Central memory CD8-positive, alpha-beta T cell (primary cell): ENCODE data around the gene BRINP3.

ENCODE experiments used
- ATAC-seq: fragments of 150-1000 bp; cut with Tn5 transposase; replicated peaks from 2 replicates; pipeline ENCODE4 v1.10.0; 2022; ENCODE audit warnings: mild to moderate bottlenecking, moderate FRiP score, moderate number of reproducible peaks; ENCODE audit not compliant: poor library complexity, severe bottlenecking; ENCODE audit errors: extremely low read depth
- DNase-seq, 2 donors: peaks; one replicate each; pipeline ENCODE4 v3.0.0; 2021; ENCODE audit warnings: low spot score in 2 of 2
- H3K27ac Mint-ChIP-seq: one replicate; pipeline ENCODE4 v1.8.0; 2022; ENCODE audit warnings: low read depth, mild to moderate bottlenecking, moderate library complexity, mixed read lengths
- H3K27me3 Mint-ChIP-seq: one replicate; pipeline ENCODE4 v1.8.0; 2022; ENCODE audit warnings: mixed read lengths
- H3K36me3 Mint-ChIP-seq: one replicate; pipeline ENCODE4 v1.8.0; 2022; ENCODE audit warnings: mild to moderate bottlenecking, moderate library complexity, mixed read lengths; ENCODE audit not compliant: insufficient read depth
- H3K4me1 Mint-ChIP-seq: one replicate; pipeline ENCODE4 v1.8.0; 2022; ENCODE audit warnings: mixed read lengths
- H3K4me3 Mint-ChIP-seq: one replicate; pipeline ENCODE4 v1.8.0; 2022; ENCODE audit warnings: mild to moderate bottlenecking, moderate library complexity, mixed read lengths
- H3K9me3 Mint-ChIP-seq: one replicate; pipeline ENCODE4 v1.8.0; 2022; ENCODE audit warnings: mixed read lengths

BRINP3 gene

GRCh38 chr1:190116921-190117320, 360.7 kb downstream of the BRINP3 start:
- Mint-ChIP-seq H3K27me3 (no peaks in the 10 kb centered on the region), H3K27ac (no peak overlapping the region), H3K9me3 (peaks cover 10% of the 10 kb centered on the region), H3K4me3 (no peak overlapping the region), H3K4me1 (no peaks in the 10 kb centered on the region), H3K36me3 (no peaks in the 10 kb centered on the region)
- DNase-seq (no peak), ATAC-seq (no peak)

- DNase-seq (no peak), ATAC-seq (no peak)
- H3K36me3 Mint-ChIP-seq: no peaks in the 10 kb centered on the region
- H3K9me3 Mint-ChIP-seq: peaks cover 6% of the 10 kb centered on the region
- no peaks in the 10 kb centered on the region for H3K27me3 Mint-ChIP-seq
- H3K4me3 Mint-ChIP-seq: no peak overlapping the region
- H3K27ac Mint-ChIP-seq: no peak overlapping the region
- H3K4me1 Mint-ChIP-seq: no peaks in the 10 kb centered on the region
Observed at GRCh38 chr1:190104961-190105360, 372.7 kb downstream of the BRINP3 start.

- Mint-ChIP-seq H3K4me3 (no peak overlapping the region), H3K9me3 (peaks cover 12% of the 10 kb centered on the region), H3K27me3 (no peaks in the 10 kb centered on the region), H3K4me1 (no peaks in the 10 kb centered on the region), H3K27ac (no peak overlapping the region), H3K36me3 (no peaks in the 10 kb centered on the region)
- ATAC-seq: no peak
- DNase-seq: no peak
Observed at GRCh38 chr1:190102757-190103326, 374.8 kb downstream of the BRINP3 start.

GRCh38 chr1:190101756-190102155, 375.9 kb downstream of the BRINP3 start:
- Mint-ChIP-seq H3K9me3 (peaks cover 12% of the 10 kb centered on the region), H3K27me3 (no peaks in the 10 kb centered on the region), H3K4me1 (no peaks in the 10 kb centered on the region), H3K27ac (no peak overlapping the region), H3K4me3 (no peak overlapping the region), H3K36me3 (no peaks in the 10 kb centered on the region)
- ATAC-seq: no peak
- no peak for DNase-seq

GRCh38 chr1:190098756-190099155, 378.9 kb downstream of the BRINP3 start:
- Mint-ChIP-seq H3K27me3 (no peaks in the 10 kb centered on the region), H3K4me1 (no peaks in the 10 kb centered on the region), H3K9me3 (peaks cover 17% of the 10 kb centered on the region), H3K36me3 (no peaks in the 10 kb centered on the region), H3K4me3 (no peak overlapping the region), H3K27ac (no peak overlapping the region)
- DNase-seq (no peak), ATAC-seq (no peak)

GRCh38 chr1:190098107-190098506, 379.6 kb downstream of the BRINP3 start:
- H3K36me3 Mint-ChIP-seq: no peaks in the 10 kb centered on the region
- H3K9me3 Mint-ChIP-seq: peaks cover 17% of the 10 kb centered on the region
- no peak overlapping the region for H3K27ac Mint-ChIP-seq
- H3K4me3 Mint-ChIP-seq: no peak overlapping the region
- ATAC-seq: no peak
- no peaks in the 10 kb centered on the region for H3K27me3 Mint-ChIP-seq
- DNase-seq: no peak
- H3K4me1 Mint-ChIP-seq: no peaks in the 10 kb centered on the region

- Mint-ChIP-seq H3K4me3 (no peak overlapping the region), H3K27me3 (no peaks in the 10 kb centered on the region), H3K9me3 (peaks cover 11% of the 10 kb centered on the region), H3K27ac (no peak overlapping the region), H3K4me1 (no peaks in the 10 kb centered on the region), H3K36me3 (no peaks in the 10 kb centered on the region)
- ATAC-seq (no peak), DNase-seq (no peak)
Observed at GRCh38 chr1:190095596-190095995, 382.1 kb downstream of the BRINP3 start.

- ATAC-seq: no peak
- H3K4me1 Mint-ChIP-seq: no peaks in the 10 kb centered on the region
- no peak overlapping the region for H3K27ac Mint-ChIP-seq
- no peaks in the 10 kb centered on the region for H3K27me3 Mint-ChIP-seq
- no peaks in the 10 kb centered on the region for H3K36me3 Mint-ChIP-seq
- H3K4me3 Mint-ChIP-seq: no peak overlapping the region
- no peaks in the 10 kb centered on the region for H3K9me3 Mint-ChIP-seq
- DNase-seq: no peak
Observed at GRCh38 chr1:190084552-190084951, 393.1 kb downstream of the BRINP3 start.

- Mint-ChIP-seq H3K4me1 (no peaks in the 10 kb centered on the region), H3K36me3 (no peaks in the 10 kb centered on the region), H3K4me3 (no peak overlapping the region), H3K27me3 (no peaks in the 10 kb centered on the region), H3K27ac (no peak overlapping the region), H3K9me3 (peaks cover 12% of the 10 kb centered on the region)
- ATAC-seq (no peak), DNase-seq (no peak)
Observed at GRCh38 chr1:190068304-190068703, 409.4 kb downstream of the BRINP3 start.

- ATAC-seq: no peak
Observed at GRCh38 chr1:190067592-190067991, 410.1 kb downstream of the BRINP3 start.

GRCh38 chr1:190066011-190066410, 411.7 kb downstream of the BRINP3 start:
- no peak for DNase-seq
- no peak for ATAC-seq
- no peak overlapping the region for H3K27ac Mint-ChIP-seq
- H3K9me3 Mint-ChIP-seq: peaks cover 18% of the 10 kb centered on the region
- H3K4me3 Mint-ChIP-seq: no peak overlapping the region
- no peaks in the 10 kb centered on the region for H3K4me1 Mint-ChIP-seq
- H3K36me3 Mint-ChIP-seq: no peaks in the 10 kb centered on the region
- H3K27me3 Mint-ChIP-seq: no peaks in the 10 kb centered on the region

More at GRCh38 chr1:190067592-190067991, 410.1 kb downstream of the BRINP3 start:
- Mint-ChIP-seq H3K27ac (no peak overlapping the region), H3K4me1 (no peaks in the 10 kb centered on the region), H3K9me3 (peaks cover 12% of the 10 kb centered on the region), H3K36me3 (no peaks in the 10 kb centered on the region), H3K27me3 (no peaks in the 10 kb centered on the region), H3K4me3 (no peak overlapping the region)
- DNase-seq: no peak

- Mint-ChIP-seq H3K27me3 (no peaks in the 10 kb centered on the region), H3K9me3 (peaks cover 25% of the 10 kb centered on the region), H3K4me3 (no peak overlapping the region), H3K4me1 (no peaks in the 10 kb centered on the region), H3K36me3 (no peaks in the 10 kb centered on the region), H3K27ac (no peak overlapping the region)
- no peak for DNase-seq
- ATAC-seq: no peak
Observed at GRCh38 chr1:190049314-190049713, 428.4 kb downstream of the BRINP3 start.
